Measurements from ENCODE around the gene RHEB. TPM values are rescaled to one million over a fixed set of nuclear protein-coding genes. Genes with fewer than 3 reads are reported as not detected.
A peak's percentile ranks its signal among the peaks of the same experiment; 100 is the strongest.

Gene RHEB
- total RNA-seq, 1 donor from 2014 or later, result 68.6 TPM

- H3K27ac ChIP-seq, result peak overlapping the region; percentile 62 to 75
- H3K4me3 ChIP-seq, result peak overlapping the region; percentile 1 to 45
Measured at GRCh38 chr7:151425670-151426440, 93.8 kb downstream of the RHEB start.

GRCh38 chr7:151424799-151425198 lies 94.9 kb downstream of the RHEB start:
- TF ChIP-seq, protein P1, sequence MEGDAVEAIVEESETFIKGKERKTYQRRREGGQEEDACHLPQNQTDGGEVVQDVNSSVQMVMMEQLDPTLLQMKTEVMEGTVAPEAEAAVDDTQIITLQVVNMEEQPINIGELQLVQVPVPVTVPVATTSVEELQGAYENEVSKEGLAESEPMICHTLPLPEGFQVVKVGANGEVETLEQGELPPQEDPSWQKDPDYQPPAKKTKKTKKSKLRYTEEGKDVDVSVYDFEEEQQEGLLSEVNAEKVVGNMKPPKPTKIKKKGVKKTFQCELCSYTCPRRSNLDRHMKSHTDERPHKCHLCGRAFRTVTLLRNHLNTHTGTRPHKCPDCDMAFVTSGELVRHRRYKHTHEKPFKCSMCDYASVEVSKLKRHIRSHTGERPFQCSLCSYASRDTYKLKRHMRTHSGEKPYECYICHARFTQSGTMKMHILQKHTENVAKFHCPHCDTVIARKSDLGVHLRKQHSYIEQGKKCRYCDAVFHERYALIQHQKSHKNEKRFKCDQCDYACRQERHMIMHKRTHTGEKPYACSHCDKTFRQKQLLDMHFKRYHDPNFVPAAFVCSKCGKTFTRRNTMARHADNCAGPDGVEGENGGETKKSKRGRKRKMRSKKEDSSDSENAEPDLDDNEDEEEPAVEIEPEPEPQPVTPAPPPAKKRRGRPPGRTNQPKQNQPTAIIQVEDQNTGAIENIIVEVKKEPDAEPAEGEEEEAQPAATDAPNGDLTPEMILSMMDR (IDR thresholded peaks at IDR 0.05), result no peak
- Histone ChIP-seq H3K27me3 (no peaks in the 10 kb centered on the region), H3K9me3 (peaks cover 0 to 5% of the 10 kb centered on the region in 2 donors), H3K27ac (no peak overlapping the region), H3K4me1 (peaks cover 17 to 24% of the 10 kb centered on the region in 2 donors), H3K36me3 (no peaks in the 10 kb centered on the region), H3K4me3 (no peak overlapping the region)
- no peak for DNase-seq (ENCODE audit: low spot score in 2 of 2)
- intact Hi-C loops (cut with DNase I), result no loop called here

More at GRCh38 chr7:151425670-151426440, 93.8 kb downstream of the RHEB start:
- TF ChIP-seq, protein P1 (IDR thresholded peaks at IDR 0.05), result no peak
- Histone ChIP-seq H3K9me3 (no peaks in the 10 kb centered on the region), H3K27me3 (no peaks in the 10 kb centered on the region), H3K36me3 (no peaks in the 10 kb centered on the region), H3K4me1 (peaks cover 17 to 24% of the 10 kb centered on the region in 2 donors)
- DNase-seq (ENCODE audit: low spot score in 2 of 2), result no peak
- intact Hi-C loops (cut with DNase I), result loop anchor here (2.0 kb wide), 1 partner anchor 15 kb away; the partner anchor contains the start of gene CRYGN

- H3K4me1 ChIP-seq, result peaks cover 17 to 24% of the 10 kb centered on the region in 2 donors
- DNase-seq (ENCODE audit: low spot score in 2 of 2), result no peak
- peaks cover 5 to 8% of the 10 kb centered on the region in 2 donors for H3K9me3 ChIP-seq
- intact Hi-C loops (cut with DNase I), result no loop called here
- no peaks in the 10 kb centered on the region for H3K36me3 ChIP-seq
- H3K27ac ChIP-seq, result no peak overlapping the region
- TF ChIP-seq, protein P1 (IDR thresholded peaks at IDR 0.05), result no peak
- no peaks in the 10 kb centered on the region for H3K27me3 ChIP-seq
- no peak overlapping the region for H3K4me3 ChIP-seq
Measured at GRCh38 chr7:151423936-151424335, 95.8 kb downstream of the RHEB start.

- no peaks in the 10 kb centered on the region for H3K36me3 ChIP-seq
- no peaks in the 10 kb centered on the region for H3K27me3 ChIP-seq
- TF ChIP-seq, protein P1 (IDR thresholded peaks at IDR 0.05), result no peak
- peaks cover 12 to 18% of the 10 kb centered on the region in 2 donors for H3K4me1 ChIP-seq
- intact Hi-C loops (cut with DNase I), result no loop called here
- no peak for DNase-seq (ENCODE audit: low spot score in 2 of 2)
- no peak overlapping the region for H3K4me3 ChIP-seq
- H3K27ac ChIP-seq, result no peak overlapping the region
- peaks cover 5 to 10% of the 10 kb centered on the region in 2 donors for H3K9me3 ChIP-seq
Measured at GRCh38 chr7:151423226-151423625, 96.5 kb downstream of the RHEB start.

GRCh38 chr7:151422212-151422611 lies 97.5 kb downstream of the RHEB start:
- Histone ChIP-seq H3K4me3 (no peak overlapping the region), H3K36me3 (no peaks in the 10 kb centered on the region), H3K9me3 (peaks cover 5 to 10% of the 10 kb centered on the region in 2 donors), H3K27ac (no peak overlapping the region), H3K4me1 (peaks cover 5 to 11% of the 10 kb centered on the region in 2 donors), H3K27me3 (no peaks in the 10 kb centered on the region)
- intact Hi-C loops (cut with DNase I), result no loop called here
- no peak for DNase-seq (ENCODE audit: low spot score in 2 of 2)
- TF ChIP-seq, protein P1 (IDR thresholded peaks at IDR 0.05), result no peak
